ENCODE results near the gene CAV1.

CAV1 gene

DNA sequence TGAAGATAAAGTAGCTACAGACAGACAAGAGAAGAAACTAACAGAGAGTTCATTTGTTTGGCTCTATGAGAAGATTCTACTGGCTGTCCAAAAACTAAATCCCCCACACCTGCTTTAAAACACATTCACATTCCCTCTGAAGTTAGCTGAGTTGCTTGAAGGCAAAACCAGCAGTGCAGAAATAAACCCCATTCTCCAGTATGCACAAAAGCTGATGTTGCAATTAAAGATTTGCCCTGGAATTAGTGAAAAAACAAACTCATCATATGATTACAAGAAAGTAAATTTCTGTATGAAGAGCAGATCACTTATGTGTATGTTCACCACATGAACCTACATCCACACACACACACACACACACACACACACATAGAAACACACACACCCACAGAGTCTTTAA is 9.3 kb upstream of the CAV1 start:
- DNase-seq (ENCODE audit: extremely low read depth, low read depth) = no peak
- no peak overlapping the region for H3K4me3 ChIP-seq (replicated peaks; ENCODE audit: low read depth, low read length)
- TF ChIP-seq, protein P1, sequence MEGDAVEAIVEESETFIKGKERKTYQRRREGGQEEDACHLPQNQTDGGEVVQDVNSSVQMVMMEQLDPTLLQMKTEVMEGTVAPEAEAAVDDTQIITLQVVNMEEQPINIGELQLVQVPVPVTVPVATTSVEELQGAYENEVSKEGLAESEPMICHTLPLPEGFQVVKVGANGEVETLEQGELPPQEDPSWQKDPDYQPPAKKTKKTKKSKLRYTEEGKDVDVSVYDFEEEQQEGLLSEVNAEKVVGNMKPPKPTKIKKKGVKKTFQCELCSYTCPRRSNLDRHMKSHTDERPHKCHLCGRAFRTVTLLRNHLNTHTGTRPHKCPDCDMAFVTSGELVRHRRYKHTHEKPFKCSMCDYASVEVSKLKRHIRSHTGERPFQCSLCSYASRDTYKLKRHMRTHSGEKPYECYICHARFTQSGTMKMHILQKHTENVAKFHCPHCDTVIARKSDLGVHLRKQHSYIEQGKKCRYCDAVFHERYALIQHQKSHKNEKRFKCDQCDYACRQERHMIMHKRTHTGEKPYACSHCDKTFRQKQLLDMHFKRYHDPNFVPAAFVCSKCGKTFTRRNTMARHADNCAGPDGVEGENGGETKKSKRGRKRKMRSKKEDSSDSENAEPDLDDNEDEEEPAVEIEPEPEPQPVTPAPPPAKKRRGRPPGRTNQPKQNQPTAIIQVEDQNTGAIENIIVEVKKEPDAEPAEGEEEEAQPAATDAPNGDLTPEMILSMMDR (IDR thresholded peaks at IDR 0.05; ENCODE audit: low read depth, low read length, missing control alignments) = no peak

DNA sequence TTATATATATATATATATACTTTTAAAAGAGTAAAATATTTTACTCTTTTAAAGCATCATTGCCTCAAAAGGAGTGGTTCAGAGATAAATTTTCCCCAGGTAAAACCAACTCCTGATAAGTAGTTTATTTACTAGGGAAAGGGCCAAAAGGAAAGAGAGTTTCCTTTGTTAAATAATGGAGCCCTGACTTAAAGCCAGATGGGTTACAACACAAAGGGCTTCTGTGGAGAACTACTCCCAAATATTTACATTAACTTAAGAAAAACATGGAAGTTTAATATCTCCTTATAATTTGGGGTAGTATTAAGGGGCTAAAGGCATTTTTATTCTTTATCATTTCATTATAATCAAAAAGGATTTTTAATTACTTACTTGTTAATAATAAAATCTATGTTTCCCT is 8.5 kb upstream of the CAV1 start:
- H3K4me3 ChIP-seq (replicated peaks; ENCODE audit: low read depth, low read length) = no peak overlapping the region
- no peak for DNase-seq (ENCODE audit: extremely low read depth, low read depth)
- TF ChIP-seq, protein P1 (IDR thresholded peaks at IDR 0.05; ENCODE audit: low read depth, low read length, missing control alignments) = no peak

DNA sequence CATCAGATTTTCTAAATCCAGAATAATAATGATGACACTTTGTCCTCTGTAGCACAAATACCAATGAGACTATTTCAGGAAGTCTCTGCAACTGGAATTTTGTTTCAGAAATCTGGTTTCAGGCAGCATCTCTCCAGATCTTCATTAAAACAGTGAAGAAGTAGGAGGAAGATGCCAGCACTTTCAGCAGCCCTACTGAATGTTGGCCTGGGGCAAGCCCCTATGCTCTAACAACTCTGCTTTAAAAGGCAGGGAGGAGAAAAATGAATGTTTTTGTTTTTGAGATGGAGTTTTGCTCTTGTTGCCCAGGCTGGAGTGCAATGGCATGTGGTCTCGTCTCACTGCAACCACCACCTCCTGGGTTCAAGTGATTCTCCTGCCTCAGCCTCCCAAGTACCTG is 7.2 kb upstream of the CAV1 start:
- DNase-seq (ENCODE audit: extremely low read depth, low read depth) = no peak
- TF ChIP-seq, protein P1 (IDR thresholded peaks at IDR 0.05; ENCODE audit: low read depth, low read length, missing control alignments) = no peak
- no peak overlapping the region for H3K4me3 ChIP-seq (replicated peaks; ENCODE audit: low read depth, low read length)

DNA sequence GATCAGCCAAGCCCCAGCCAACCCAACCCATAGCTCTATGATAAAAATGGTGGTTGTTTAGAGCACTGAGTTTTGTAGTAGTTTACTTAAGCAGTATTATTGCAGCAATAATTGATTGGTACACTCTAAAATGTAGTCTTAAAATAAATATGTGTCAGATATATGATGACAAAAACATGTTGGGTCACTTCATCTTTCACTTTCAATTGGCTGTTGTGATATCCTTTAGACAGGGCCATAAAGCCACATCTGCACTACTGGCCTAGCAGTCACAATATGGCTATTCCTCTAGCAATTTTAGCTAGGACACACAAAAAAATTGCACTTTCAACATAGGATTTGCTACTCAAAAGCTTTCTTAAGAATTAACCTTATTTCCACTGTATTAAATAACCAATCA is 5.9 kb upstream of the CAV1 start:
- TF ChIP-seq, protein P1 (IDR thresholded peaks at IDR 0.05; ENCODE audit: low read depth, low read length, missing control alignments) = no peak
- no peak overlapping the region for H3K4me3 ChIP-seq (replicated peaks; ENCODE audit: low read depth, low read length)
- DNase-seq (ENCODE audit: extremely low read depth, low read depth) = no peak

DNA sequence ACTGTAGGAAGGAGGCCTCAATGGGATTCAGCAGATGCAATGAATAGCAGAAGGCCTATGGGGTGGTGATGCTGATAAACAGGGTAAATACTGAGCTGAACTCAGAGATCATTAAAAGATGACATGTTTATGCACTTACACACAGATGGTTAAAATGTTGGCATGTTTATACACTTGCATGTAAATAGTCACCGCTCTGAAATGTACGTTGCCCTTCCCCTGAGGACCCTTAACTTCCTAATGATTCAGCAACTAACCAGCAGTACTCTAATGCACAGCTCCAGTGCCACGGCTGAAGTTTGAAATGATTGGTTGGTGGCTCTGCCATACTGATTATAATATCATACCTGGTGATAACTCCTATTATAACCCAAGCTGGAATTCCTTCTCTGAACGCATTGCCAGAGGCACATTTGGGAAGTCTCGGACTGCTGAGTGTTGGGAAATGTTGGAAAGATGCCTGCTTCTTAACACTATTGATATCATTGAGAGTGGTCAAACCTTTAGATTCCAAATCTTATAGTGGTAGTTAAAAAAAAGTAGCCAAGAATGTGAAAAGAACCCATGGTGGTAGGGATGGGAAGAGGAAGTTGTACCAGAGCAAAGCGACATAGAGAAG is 3.7 kb upstream of the CAV1 start:
- TF ChIP-seq, protein P1 (IDR thresholded peaks at IDR 0.05; ENCODE audit: low read depth, low read length, missing control alignments) = no peak
- H3K4me3 ChIP-seq (replicated peaks; ENCODE audit: low read depth, low read length) = no peak overlapping the region
- no peak for DNase-seq (ENCODE audit: extremely low read depth, low read depth)

DNA sequence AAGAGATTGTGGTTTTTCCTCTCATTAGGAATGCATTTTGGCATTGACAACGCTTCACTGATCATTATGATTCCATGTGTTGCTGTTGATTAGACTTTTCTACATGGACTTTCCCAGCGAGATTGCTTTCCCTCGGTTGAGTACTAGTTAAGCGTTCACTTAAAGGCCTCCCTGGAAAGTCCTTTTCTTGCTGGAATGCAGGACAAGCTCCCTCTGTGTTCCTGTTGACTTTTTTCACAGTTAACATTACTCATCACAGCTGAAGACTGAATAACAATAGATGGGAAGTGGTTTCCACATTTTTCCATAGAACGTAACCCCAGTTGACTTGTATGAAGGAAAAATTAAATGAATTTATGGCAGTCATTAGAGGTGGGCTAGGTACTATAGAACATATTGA is 2.6 kb upstream of the CAV1 start:
- TF ChIP-seq, protein P1 (IDR thresholded peaks at IDR 0.05; ENCODE audit: low read depth, low read length, missing control alignments) = no peak
- H3K4me3 ChIP-seq (replicated peaks; ENCODE audit: low read depth, low read length) = no peak overlapping the region
- DNase-seq (ENCODE audit: extremely low read depth, low read depth) = no peak

DNA sequence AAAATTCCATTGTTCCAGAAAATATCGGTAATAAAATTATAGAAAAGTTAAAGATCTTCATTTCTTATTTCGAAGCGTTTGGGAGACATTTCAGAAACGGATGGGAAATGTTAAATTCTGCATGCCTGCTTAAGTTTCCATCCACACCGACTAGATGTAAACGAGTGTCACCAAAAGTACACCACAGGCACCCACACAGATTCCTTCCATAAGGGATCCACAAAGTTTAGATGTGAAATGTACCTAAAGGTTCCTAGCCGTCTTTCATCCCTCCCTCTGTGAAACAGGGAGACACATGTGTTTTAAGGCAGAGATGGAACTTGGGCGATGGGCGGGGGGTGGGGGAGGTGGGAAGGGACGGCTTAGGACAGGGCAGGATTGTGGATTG is 621 bp upstream of the CAV1 start:
- TF ChIP-seq, protein P1 (IDR thresholded peaks at IDR 0.05; ENCODE audit: low read depth, low read length, missing control alignments) = no peak
- DNase-seq (ENCODE audit: extremely low read depth, low read depth) = no peak

More for the DNA sequence above, 621 bp upstream of the CAV1 start:
- peak overlapping the region; percentile 96 for H3K4me3 ChIP-seq (replicated peaks; ENCODE audit: low read depth, low read length)

Measured in HFF-Myc (cell line).